GM12878 (cell line): ENCODE measurements around the gene DNAJA4. TPM values are rescaled to one million over a fixed set of nuclear protein-coding genes. Genes with fewer than 3 reads are reported as not detected.

Experiments used
- ATAC-seq: fragments of 200-7000 bp; cut with Tn5 transposase; 3 replicates; pipeline ENCODE4 v1.9.1; 2020; ENCODE audit warnings: mild to moderate bottlenecking, moderate library complexity
- BruUV-seq: library from RNA; stranded (reverse); fragments of 400-500 nt; replicated peaks from 2 replicates; lab custom pipeline; 2021; lab: Mats Ljungman, UMichigan
- CTCF ChIA-PET: fragments of 300-600 bp; sonication (Branson Sonifier 250); formaldehyde crosslinking; extraction: SDS; loops from one replicate; lab custom pipeline; 2021; ENCODE audit warnings: inconsistent platforms; lab: Yijun Ruan, JAX
- POLR2A ChIA-PET: fragments of 350-600 bp; formaldehyde crosslinking; extraction: SDS; loops from one replicate; lab custom pipeline; 2021; ENCODE audit warnings: inconsistent platforms; lab: Charles Lee
- RAD21 ChIA-PET: fragments of 300-600 bp; sonication (Branson Sonifier 250); formaldehyde crosslinking; loops from one replicate; lab custom pipeline; 2023; ENCODE audit warnings: antibody characterized with exemption; ENCODE audit not compliant: unreplicated experiment; lab: Charles Lee
- SMC1A ChIA-PET: fragments of 300-600 bp; sonication (Branson Sonifier 250); formaldehyde crosslinking; loops from one replicate; lab custom pipeline; 2023; ENCODE audit not compliant: unreplicated experiment, uncharacterized antibody; lab: Charles Lee
- DNase-seq: peaks from one replicate; pipeline ENCODE4 v3.0.0-alpha.2; 2011; ENCODE audit warnings: low read depth, low spot score
- FAIRE-seq: peaks from 3 replicates; lab custom pipeline; 2011; peaks lifted over from hg19 to GRCh38; lab: Jason Lieb, UNC
- H2AFZ ChIP-seq: 2 replicates; pipeline ENCODE4 v1.6.0; 2011; ENCODE audit warnings: low read depth, low read length, control low read depth; ENCODE audit not compliant: control insufficient read depth
- H3K27ac ChIP-seq: 2 replicates; pipeline ENCODE4 v1.5.1; 2011; ENCODE audit warnings: control low read depth; ENCODE audit not compliant: control insufficient read depth, insufficient read depth
- H3K27me3 ChIP-seq, 2 experiments: replicated peaks in 1 of 2; 2 replicates each; pipeline versions ENCODE4 v1.6.0 to v1.6.1; 2011; ENCODE audit warnings: low read length in 1 of 2; ENCODE audit not compliant: control insufficient read depth in 2 of 2, insufficient read depth in 2 of 2
- H3K36me3 ChIP-seq, 2 experiments: 2 replicates each; pipeline ENCODE4 v1.5.1; 2011; ENCODE audit warnings: low read length in 1 of 2; ENCODE audit not compliant: control insufficient read depth in 2 of 2, insufficient read depth in 2 of 2
- H3K4me1 ChIP-seq: 2 replicates; pipeline ENCODE4 v1.6.1; 2011; ENCODE audit warnings: mild to moderate bottlenecking, low read length, moderate library complexity, mixed read lengths; ENCODE audit not compliant: control insufficient read depth, insufficient read depth
- H3K4me2 ChIP-seq: 2 replicates; pipeline ENCODE4 v1.6.0; 2011; ENCODE audit warnings: control low read depth; ENCODE audit not compliant: control insufficient read depth, insufficient read depth
- H3K4me3 ChIP-seq: fragments of 200-600 bp; sonication (generic); 2 replicates; pipeline ENCODE4 v1.5.1; 2016
- H3K79me2 ChIP-seq: 2 replicates; pipeline ENCODE4 v1.6.0; 2011; ENCODE audit warnings: low read length; ENCODE audit not compliant: control insufficient read depth, insufficient read depth
- H3K9ac ChIP-seq: 2 replicates; pipeline ENCODE4 v1.8.0; 2011; ENCODE audit warnings: low read length, control low read depth, mixed read lengths; ENCODE audit not compliant: control insufficient read depth, insufficient read depth
- H3K9me3 ChIP-seq: replicated peaks from 3 replicates; pipeline ENCODE4 v1.5.1; 2011; ENCODE audit warnings: mild to moderate bottlenecking, low read length; ENCODE audit not compliant: control insufficient read depth, insufficient read depth
- H4K20me1 ChIP-seq: 2 replicates; pipeline ENCODE4 v1.6.0; 2011; ENCODE audit not compliant: control insufficient read depth, insufficient read depth
- FOXM1 ChIP-seq: IDR thresholded peaks from 2 replicates; pipeline ENCODE4 v1.6.1; 2012; ENCODE audit warnings: low read depth, mild to moderate bottlenecking, inconsistent platforms, low read length, moderate library complexity
- NR2F1 ChIP-seq: fragments of 450-650 bp; conservative IDR thresholded peaks from 2 replicates; pipeline ENCODE4 v1.6.1; 2017; ENCODE audit warnings: mild to moderate bottlenecking
- PAX5 ChIP-seq: IDR thresholded peaks from 2 replicates; pipeline ENCODE4 v1.6.1; 2011; ENCODE audit warnings: low read depth, low read length, borderline replicate concordance
- PML ChIP-seq: IDR thresholded peaks from 2 replicates; pipeline ENCODE4 v1.6.1; 2012; ENCODE audit warnings: low read length, inconsistent platforms
- RBBP5 ChIP-seq: fragments of 200-600 bp; sonication (generic); conservative IDR thresholded peaks from 2 replicates; pipeline ENCODE4 v1.6.1; 2016
- SKIL ChIP-seq: fragments of 450-650 bp; IDR thresholded peaks from 2 replicates; pipeline ENCODE4 v1.6.1; 2017; ENCODE audit warnings: mild to moderate bottlenecking, low read depth, inconsistent platforms; ENCODE audit not compliant: poor library complexity, severe bottlenecking
- SMC3 ChIP-seq: IDR thresholded peaks from 2 replicates; pipeline ENCODE4 v1.6.1; 2011; ENCODE audit warnings: low read length, improper control_type of control experiment, borderline replicate concordance
- STAT3 ChIP-seq: IDR thresholded peaks from 2 replicates; pipeline ENCODE4 v1.6.1; 2011; ENCODE audit warnings: low read depth, low read length, improper control_type of control experiment
- ZBTB11 ChIP-seq: fragments of 450-650 bp; formaldehyde crosslinking; IDR thresholded peaks from 2 replicates; pipeline ENCODE4 v1.5.0; 2022; ENCODE audit warnings: mild to moderate bottlenecking, missing genetic modification characterization
- ZBTB40 ChIP-seq: fragments of 450-650 bp; IDR thresholded peaks from 2 replicates; pipeline ENCODE4 v1.6.1; 2016; ENCODE audit warnings: mild to moderate bottlenecking, moderate library complexity, borderline replicate concordance
- WGBS: methylation state at CpG from one replicate; pipeline ENCODE4 v1.1.6; 2016; ENCODE audit warnings: low lambda C conversion rate; ENCODE audit not compliant: insufficient replicate concordance, insufficient coverage; ENCODE audit errors: missing lambda C conversion rate; 5-methylcytosine and 5-hydroxymethylcytosine counted together
- in situ Hi-C: fragments of 300-500 bp; cut with MboI; formaldehyde crosslinking; loops from 9 replicates; pipeline ENCODE4 v1.14.3; 2018; ENCODE audit warnings: mixed read lengths
- intact Hi-C: fragments of 100-400 bp; cut with micrococcal nuclease; formaldehyde crosslinking; loops from one replicate; pipeline ENCODE4 v1.14.2; 2022; ENCODE audit not compliant: unreplicated experiment
- polyA plus RNA-seq, 11 experiments: library from polyadenylated mRNA; depleted of rRNA in 4 of 11; unstranded in 6 of 11; stranded (reverse) in 5 of 11; fragments of >200 nt; fragmentation: Nextera tagmentation in 4 of 11; fragmentation: Illumina TruSeq in 1 of 11; extraction: Ambion mirVana in 4 of 11; extraction: Trizol in 1 of 11; gene quantifications; 1 replicate in 1 of 11; 2 replicates in 10 of 11; pipeline versions ENCODE4 v1.2.1 to v1.2.3, GENCODE V29; 2011 to 2016; ENCODE audit warnings: inconsistent platforms in 2 of 11, missing spikeins in 2 of 11, low read depth in 1 of 11
- total RNA-seq, 4 experiments: library from RNA; depleted of rRNA in 3 of 4; stranded (reverse); fragments of >200 nt in 3 of 4; fragmentation: Illumina TruSeq in 1 of 4; extraction: Trizol in 1 of 4; gene quantifications; 2 replicates each; pipeline versions ENCODE4 v1.2.1 to v1.2.3, GENCODE V29; 2013 to 2021
- TF ChIP-seq, protein P1 (sequence below): fragments of 450-650 bp; IDR thresholded peaks from 2 replicates; pipeline ENCODE4 v1.6.1; 2017; ENCODE audit warnings: mild to moderate bottlenecking

The DNAJA4 gene
- total and polyA plus RNA-seq, 10 of the 15 experiments (the other 5 are each of a cell fraction or from before 2014, with no cell fraction given) = 0.01 to 10.4 (median 4.1) TPM

- H3K79me2 ChIP-seq = no peaks in the 10 kb centered on the region
- in situ Hi-C loops = no loop called here
- no peak overlapping the region for H3K4me2 ChIP-seq
- H3K36me3 ChIP-seq = no peaks in the 10 kb centered on the region
- ChIA-PET RAD21 (interaction anchor here (0.9 kb wide), 1 partner anchor 21 kb away, joined by 3 read pairs; no protein-coding TSS in a partner anchor), SMC1A (interaction anchor here (0.7 to 1.1 kb wide), 2 partner anchors 9 to 23 kb away, joined by 3 read pairs; no protein-coding TSS in a partner anchor), POLR2A (no interaction called here), CTCF (interaction anchor here (0.9 to 1.0 kb wide), 4 partner anchors 9 to 38 kb away, joined by 3 to 6 read pairs (median 3); no protein-coding TSS in a partner anchor)
- no peaks in the 10 kb centered on the region for H4K20me1 ChIP-seq
- no peak overlapping the region for H3K27ac ChIP-seq
- H3K4me3 ChIP-seq = no peak overlapping the region
- 34% methylated on average over 7 of the region's 7 CpGs for WGBS
- ATAC-seq (peak; percentile 69), FAIRE-seq (no peak), DNase-seq (no peak)
- no peak overlapping the region for H3K9ac ChIP-seq
- no peaks in the 10 kb centered on the region for H3K4me1 ChIP-seq
- intact Hi-C loops = no loop called here
- no peaks in the 10 kb centered on the region; the same call in 2 of the 3 replicates for H3K9me3 ChIP-seq
- H3K27me3 ChIP-seq = no peaks in the 10 kb centered on the region
- BruUV-seq = no TSS peak
- no peak overlapping the region for H2AFZ ChIP-seq
- TF ChIP-seq PML (no peak), ZBTB11 (CRISPR knock-in tag) (no peak), SKIL (no peak), RBBP5 (no peak), STAT3 (no peak), ZBTB40 (no peak), NR2F1 (no peak), PAX5 (no peak), SMC3 (no peak), FOXM1 (no peak)
- TF ChIP-seq, protein P1, sequence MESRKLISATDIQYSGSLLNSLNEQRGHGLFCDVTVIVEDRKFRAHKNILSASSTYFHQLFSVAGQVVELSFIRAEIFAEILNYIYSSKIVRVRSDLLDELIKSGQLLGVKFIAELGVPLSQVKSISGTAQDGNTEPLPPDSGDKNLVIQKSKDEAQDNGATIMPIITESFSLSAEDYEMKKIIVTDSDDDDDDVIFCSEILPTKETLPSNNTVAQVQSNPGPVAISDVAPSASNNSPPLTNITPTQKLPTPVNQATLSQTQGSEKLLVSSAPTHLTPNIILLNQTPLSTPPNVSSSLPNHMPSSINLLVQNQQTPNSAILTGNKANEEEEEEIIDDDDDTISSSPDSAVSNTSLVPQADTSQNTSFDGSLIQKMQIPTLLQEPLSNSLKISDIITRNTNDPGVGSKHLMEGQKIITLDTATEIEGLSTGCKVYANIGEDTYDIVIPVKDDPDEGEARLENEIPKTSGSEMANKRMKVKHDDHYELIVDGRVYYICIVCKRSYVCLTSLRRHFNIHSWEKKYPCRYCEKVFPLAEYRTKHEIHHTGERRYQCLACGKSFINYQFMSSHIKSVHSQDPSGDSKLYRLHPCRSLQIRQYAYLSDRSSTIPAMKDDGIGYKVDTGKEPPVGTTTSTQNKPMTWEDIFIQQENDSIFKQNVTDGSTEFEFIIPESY = no peak
Observed at GRCh38 chr15:78216276-78217104, 47.9 kb upstream of the DNAJA4 start.
